Measurements from ENCODE around the gene ARHGEF17. TPM values are rescaled to one million over a fixed set of nuclear protein-coding genes. Genes with fewer than 3 reads are reported as not detected.

Gene ARHGEF17
- total RNA-seq, 1 experiment from 2014 or later: 22.3 TPM

GRCh38 chr11:73372375-73372993, 64.4 kb downstream of the ARHGEF17 start:
- intact Hi-C loops (cut with micrococcal nuclease; ENCODE audit: unreplicated experiment): no loop called here
- peak; percentile 15 for DNase-seq
- Mint-ChIP-seq H3K27ac (ENCODE audit: unreplicated experiment) (no peak overlapping the region), H3K36me3 (ENCODE audit: insufficient read depth, unreplicated experiment) (peaks cover 21% of the 10 kb centered on the region), H3K27me3 (ENCODE audit: unreplicated experiment) (no peaks in the 10 kb centered on the region), H3K4me3 (ENCODE audit: low read depth, unreplicated experiment) (no peak overlapping the region), H3K4me1 (ENCODE audit: low read depth, unreplicated experiment) (peaks cover 9% of the 10 kb centered on the region), H3K9me3 (ENCODE audit: low read depth, unreplicated experiment) (no peaks in the 10 kb centered on the region)
- CTCF ChIA-PET: interaction anchor here (1.1 to 1.4 kb wide), 2 partner anchors 21 kb away, joined by 3 to 7 read pairs; no protein-coding TSS in a partner anchor
- TF ChIP-seq, protein P1, sequence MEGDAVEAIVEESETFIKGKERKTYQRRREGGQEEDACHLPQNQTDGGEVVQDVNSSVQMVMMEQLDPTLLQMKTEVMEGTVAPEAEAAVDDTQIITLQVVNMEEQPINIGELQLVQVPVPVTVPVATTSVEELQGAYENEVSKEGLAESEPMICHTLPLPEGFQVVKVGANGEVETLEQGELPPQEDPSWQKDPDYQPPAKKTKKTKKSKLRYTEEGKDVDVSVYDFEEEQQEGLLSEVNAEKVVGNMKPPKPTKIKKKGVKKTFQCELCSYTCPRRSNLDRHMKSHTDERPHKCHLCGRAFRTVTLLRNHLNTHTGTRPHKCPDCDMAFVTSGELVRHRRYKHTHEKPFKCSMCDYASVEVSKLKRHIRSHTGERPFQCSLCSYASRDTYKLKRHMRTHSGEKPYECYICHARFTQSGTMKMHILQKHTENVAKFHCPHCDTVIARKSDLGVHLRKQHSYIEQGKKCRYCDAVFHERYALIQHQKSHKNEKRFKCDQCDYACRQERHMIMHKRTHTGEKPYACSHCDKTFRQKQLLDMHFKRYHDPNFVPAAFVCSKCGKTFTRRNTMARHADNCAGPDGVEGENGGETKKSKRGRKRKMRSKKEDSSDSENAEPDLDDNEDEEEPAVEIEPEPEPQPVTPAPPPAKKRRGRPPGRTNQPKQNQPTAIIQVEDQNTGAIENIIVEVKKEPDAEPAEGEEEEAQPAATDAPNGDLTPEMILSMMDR (IDR thresholded peaks at IDR 0.05; ENCODE audit: unreplicated experiment): no peak
- no TSS peak for BruUV-seq (replicated peaks)

DNA sequence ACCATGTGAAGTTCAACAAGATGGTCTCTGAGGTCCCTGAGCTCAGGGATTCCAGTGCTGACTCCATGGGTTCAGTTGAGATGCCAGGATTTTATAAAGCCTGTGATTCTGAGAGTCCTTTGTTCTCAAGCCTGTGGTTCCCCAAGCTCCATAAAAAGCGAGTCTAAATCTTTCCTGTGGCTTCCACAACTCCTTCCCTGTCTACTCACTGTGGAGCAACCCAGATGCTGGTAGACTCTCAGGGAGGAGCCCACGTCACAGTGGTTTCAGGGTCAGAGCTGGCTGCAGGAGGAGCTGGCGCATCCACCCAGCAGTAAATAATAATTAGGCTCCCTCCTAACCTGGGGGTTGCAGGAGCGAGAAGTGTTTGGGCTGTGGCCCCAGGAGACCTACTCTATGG, 66.1 kb downstream of the ARHGEF17 start:
- Mint-ChIP-seq H3K4me1 (ENCODE audit: low read depth, unreplicated experiment) (peaks cover 9% of the 10 kb centered on the region), H3K27me3 (ENCODE audit: unreplicated experiment) (no peaks in the 10 kb centered on the region), H3K4me3 (ENCODE audit: low read depth, unreplicated experiment) (no peak overlapping the region), H3K9me3 (ENCODE audit: low read depth, unreplicated experiment) (no peaks in the 10 kb centered on the region), H3K36me3 (ENCODE audit: insufficient read depth, unreplicated experiment) (peaks cover 27% of the 10 kb centered on the region), H3K27ac (ENCODE audit: unreplicated experiment) (no peak overlapping the region)
- TF ChIP-seq, protein P1 (IDR thresholded peaks at IDR 0.05; ENCODE audit: unreplicated experiment): no peak
- intact Hi-C loops (cut with micrococcal nuclease; ENCODE audit: unreplicated experiment): no loop called here
- CTCF ChIA-PET: no interaction called here
- no peak for DNase-seq
- no TSS peak for BruUV-seq (replicated peaks)

DNA sequence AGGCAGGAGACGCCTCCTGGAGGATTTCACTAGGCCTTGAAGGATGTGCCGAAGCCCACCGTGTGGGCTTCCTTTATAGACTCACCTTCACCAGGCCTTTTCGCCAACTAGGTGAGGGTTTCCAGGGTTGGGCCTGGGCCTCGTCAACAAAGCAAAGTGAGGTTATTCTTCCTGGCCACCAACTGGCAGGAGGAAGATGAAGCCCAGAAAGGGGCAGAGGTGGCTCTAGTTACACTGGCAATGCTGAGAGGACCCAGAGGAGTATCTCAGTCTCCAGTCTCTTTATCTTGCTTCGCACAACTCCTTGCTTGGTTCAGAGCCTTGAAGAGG, 67.7 kb downstream of the ARHGEF17 start:
- intact Hi-C loops (cut with micrococcal nuclease; ENCODE audit: unreplicated experiment): no loop called here
- no peaks in the 10 kb centered on the region for H3K9me3 Mint-ChIP-seq (ENCODE audit: low read depth, unreplicated experiment)
- peaks cover 9% of the 10 kb centered on the region for H3K4me1 Mint-ChIP-seq (ENCODE audit: low read depth, unreplicated experiment)
- no TSS peak for BruUV-seq (replicated peaks)
- H3K27ac Mint-ChIP-seq (ENCODE audit: unreplicated experiment): peak overlapping the region; percentile 61
- TF ChIP-seq, protein P1 (IDR thresholded peaks at IDR 0.05; ENCODE audit: unreplicated experiment): no peak
- H3K36me3 Mint-ChIP-seq (ENCODE audit: insufficient read depth, unreplicated experiment): peaks cover 28% of the 10 kb centered on the region
- CTCF ChIA-PET: no interaction called here
- H3K27me3 Mint-ChIP-seq (ENCODE audit: unreplicated experiment): no peaks in the 10 kb centered on the region
- DNase-seq: no peak
- H3K4me3 Mint-ChIP-seq (ENCODE audit: low read depth, unreplicated experiment): peak overlapping the region; percentile 97

DNA sequence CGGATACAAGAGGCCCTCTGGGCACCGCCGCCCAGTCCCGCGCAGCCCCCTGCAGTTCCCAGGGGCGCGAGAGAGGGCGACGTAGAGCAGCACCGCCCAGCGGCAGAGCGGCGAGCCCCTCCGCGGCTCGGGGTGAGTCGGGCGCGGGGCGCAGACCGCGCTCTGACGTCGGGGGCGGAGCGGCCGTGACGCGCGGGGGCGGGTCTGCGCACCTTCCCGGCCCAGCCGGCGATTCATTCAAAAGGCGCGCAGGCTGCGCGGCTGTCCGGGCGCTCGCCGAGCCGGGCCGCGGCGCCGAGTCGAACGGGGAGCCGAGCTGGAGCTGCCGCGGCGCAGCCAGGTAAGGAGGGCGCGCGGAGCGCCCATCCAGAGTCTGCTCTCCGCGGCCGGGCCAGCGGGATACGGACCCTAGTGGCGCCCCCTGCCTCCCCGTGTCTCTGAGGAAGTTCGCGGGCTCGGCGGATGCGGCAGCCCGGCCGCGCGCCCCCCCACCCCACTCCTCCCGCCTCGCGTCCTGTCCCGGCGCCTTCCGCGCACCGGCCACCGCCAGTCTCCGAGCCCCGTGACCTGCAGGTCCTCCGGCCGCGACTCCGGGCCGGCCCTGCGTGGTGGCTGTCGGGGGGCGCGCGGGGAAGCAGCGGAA, 68.2 kb downstream of the ARHGEF17 start, which contains the start of gene RELT:
TSS of gene RELT (plus strand) at position 240 of the 643 bp plus-strand sequence. CDS start 12,738 bp downstream, outside the sequence.
- Mint-ChIP-seq H3K4me3 (ENCODE audit: low read depth, unreplicated experiment) (peak within 1 kb of the TSS; percentile 97), H3K36me3 (ENCODE audit: insufficient read depth, unreplicated experiment) (peaks cover 32% of the 10 kb centered on the region), H3K27ac (ENCODE audit: unreplicated experiment) (peak within 1 kb of the TSS; percentile 65), H3K4me1 (ENCODE audit: low read depth, unreplicated experiment) (peaks cover 9% of the 10 kb centered on the region), H3K9me3 (ENCODE audit: low read depth, unreplicated experiment) (no peaks in the 10 kb centered on the region), H3K27me3 (ENCODE audit: unreplicated experiment) (no peaks in the 10 kb centered on the region)
- intact Hi-C loops (cut with micrococcal nuclease; ENCODE audit: unreplicated experiment): no loop called here
- BruUV-seq (replicated peaks): no TSS peak
- CTCF ChIA-PET: interaction anchor here (0.6 kb wide), 1 partner anchor 905 kb away, joined by 3 read pairs; no protein-coding TSS in a partner anchor
- TF ChIP-seq, protein P1 (IDR thresholded peaks at IDR 0.05; ENCODE audit: unreplicated experiment): peak; percentile 81
- peak; percentile 96 for DNase-seq

Measured in Calu3 (cell line).